MM.1S (cell line): Measurements from ENCODE around the gene GOLGA5.

Source experiments
- EZH2 ChIP-seq: fragments of 300-600 bp; sonication (generic); optimal IDR thresholded peaks from 2 replicates; pipeline ENCODE3; 2017; ENCODE audit warnings: low read depth, mild to moderate bottlenecking, antibody characterized with exemption, low read length, mixed read lengths
- TF ChIP-seq, protein P1 (sequence below): fragments of 300-600 bp; sonication (generic); IDR thresholded peaks from 2 replicates; pipeline ENCODE4 v1.5.1; 2016; ENCODE audit warnings: antibody characterized with exemption, low read length, mixed read lengths

DNA sequence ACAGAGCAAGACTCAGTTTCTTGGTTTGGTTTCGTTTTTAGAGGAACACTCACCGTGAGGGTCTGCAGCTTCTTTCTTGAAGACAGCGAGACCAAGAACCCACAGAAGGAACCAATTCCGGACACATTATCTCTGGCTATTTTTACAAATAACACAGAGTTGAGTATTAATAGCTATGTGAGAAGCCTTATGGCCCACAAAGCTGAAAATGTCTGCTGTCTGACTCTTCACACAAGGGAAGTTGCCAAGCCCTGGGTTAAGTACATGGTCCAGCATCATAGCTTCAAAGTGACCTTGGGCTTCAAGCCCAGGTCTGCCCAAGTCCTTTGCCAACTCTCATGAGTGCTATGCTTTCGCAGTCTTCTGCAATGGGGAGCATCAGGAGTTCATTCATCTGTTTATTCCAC is 43.1 kb upstream of the GOLGA5 start:
- TF ChIP-seq, protein P1, sequence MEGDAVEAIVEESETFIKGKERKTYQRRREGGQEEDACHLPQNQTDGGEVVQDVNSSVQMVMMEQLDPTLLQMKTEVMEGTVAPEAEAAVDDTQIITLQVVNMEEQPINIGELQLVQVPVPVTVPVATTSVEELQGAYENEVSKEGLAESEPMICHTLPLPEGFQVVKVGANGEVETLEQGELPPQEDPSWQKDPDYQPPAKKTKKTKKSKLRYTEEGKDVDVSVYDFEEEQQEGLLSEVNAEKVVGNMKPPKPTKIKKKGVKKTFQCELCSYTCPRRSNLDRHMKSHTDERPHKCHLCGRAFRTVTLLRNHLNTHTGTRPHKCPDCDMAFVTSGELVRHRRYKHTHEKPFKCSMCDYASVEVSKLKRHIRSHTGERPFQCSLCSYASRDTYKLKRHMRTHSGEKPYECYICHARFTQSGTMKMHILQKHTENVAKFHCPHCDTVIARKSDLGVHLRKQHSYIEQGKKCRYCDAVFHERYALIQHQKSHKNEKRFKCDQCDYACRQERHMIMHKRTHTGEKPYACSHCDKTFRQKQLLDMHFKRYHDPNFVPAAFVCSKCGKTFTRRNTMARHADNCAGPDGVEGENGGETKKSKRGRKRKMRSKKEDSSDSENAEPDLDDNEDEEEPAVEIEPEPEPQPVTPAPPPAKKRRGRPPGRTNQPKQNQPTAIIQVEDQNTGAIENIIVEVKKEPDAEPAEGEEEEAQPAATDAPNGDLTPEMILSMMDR: no peak
- TF ChIP-seq EZH2: no peak
